ENCODE data around the gene KREMEN1. TPM values are rescaled to one million over a fixed set of nuclear protein-coding genes. Genes with fewer than 3 reads are reported as not detected.

KREMEN1 gene
- polyA plus RNA-seq, 1 of the 3 experiments (the other 2 are of a cell fraction) = 10.0 TPM

GRCh38 chr22:29165321-29166060 is 92.7 kb downstream of the KREMEN1 start:
- ChIA-PET POLR2A (no interaction called here), CTCF (interaction anchor here (3.5 kb wide), 1 partner anchor 11 kb away, joined by 20 read pairs; no protein-coding TSS in a partner anchor)
- H2AFZ ChIP-seq (ENCODE audit: low read depth) = no peak overlapping the region
- no peaks in the 10 kb centered on the region for H3K36me3 ChIP-seq (replicated peaks in 1 of 2; ENCODE audit: control insufficient read depth in 1 of 2, insufficient read depth in 2 of 2, low read length in 1 of 2)
- no peaks in the 10 kb centered on the region for H3K9me3 ChIP-seq
- WGBS (ENCODE audit: low lambda C conversion rate) = 72% methylated on average over 7 of the region's 11 CpGs
- no peaks in the 10 kb centered on the region for H3K9me2 ChIP-seq
- no peak for TF ChIP-seq IRF3 (IDR thresholded peaks at IDR 0.05; ENCODE audit: low read depth, low read length)
- no peak for TF ChIP-seq GABPA (IDR thresholded peaks at IDR 0.05; ENCODE audit: low read depth)
- no peak for TF ChIP-seq MXI1 (IDR thresholded peaks at IDR 0.05; ENCODE audit: low read depth, low read length)
- no peak for TF ChIP-seq RFX5 (IDR thresholded peaks at IDR 0.05; ENCODE audit: low read length)
- no peak for TF ChIP-seq REST (IDR thresholded peaks at IDR 0.05; ENCODE audit: low read depth, low read length)
- no peak for TF ChIP-seq SIN3A (IDR thresholded peaks at IDR 0.05; ENCODE audit: borderline replicate concordance, low read depth, low read length)
- no peak for TF ChIP-seq RAD21 (IDR thresholded peaks at IDR 0.05; ENCODE audit: low read length)
- TF ChIP-seq SMC3 (IDR thresholded peaks at IDR 0.05; ENCODE audit: low read depth, low read length) = no peak
- TF ChIP-seq POLR2AphosphoS5 (IDR thresholded peaks at IDR 0.05; ENCODE audit: low read depth, low read length) = no peak
- TF ChIP-seq TEAD4 (IDR thresholded peaks at IDR 0.05; ENCODE audit: borderline replicate concordance, insufficient read depth) = no peak
- no peak for TF ChIP-seq GATA2 (CRISPR knock-in tag; IDR thresholded peaks at IDR 0.05)
- no peak for TF ChIP-seq FOXJ3 (CRISPR knock-in tag; IDR thresholded peaks at IDR 0.05)
- TF ChIP-seq TAF1 (IDR thresholded peaks at IDR 0.05; ENCODE audit: borderline replicate concordance, low read depth, low read length) = no peak
- TF ChIP-seq EP300 (IDR thresholded peaks at IDR 0.05; ENCODE audit: borderline replicate concordance in 1 of 2, low read depth in 1 of 2, low read length in 1 of 2) = no peak
- no peak overlapping the region for H3K4me2 ChIP-seq
- H3K4me3 ChIP-seq (ENCODE audit: low read depth in 2 of 2, low read length in 1 of 2) = no peak overlapping the region
- H3K4me1 ChIP-seq (ENCODE audit: control insufficient read depth in 1 of 2, insufficient read depth in 2 of 2, low read depth in 1 of 2, low read length in 1 of 2) = no peaks in the 10 kb centered on the region
- H3K27me3 ChIP-seq (ENCODE audit: insufficient read depth) = no peaks in the 10 kb centered on the region; the same call in 1 of the 2 replicates
- no peak for DNase-seq
- H3K9ac ChIP-seq = no peak overlapping the region
- no peaks in the 10 kb centered on the region for H3K79me2 ChIP-seq (ENCODE audit: insufficient read depth)
- no peak overlapping the region for H3K27ac ChIP-seq (ENCODE audit: low read depth in 2 of 2, low read length in 1 of 2)
- H4K20me1 ChIP-seq (ENCODE audit: insufficient read depth) = no peaks in the 10 kb centered on the region
- H3F3A ChIP-seq (replicated peaks; ENCODE audit: insufficient read depth) = no peaks in the 10 kb centered on the region
